ENCODE data around the gene TMEM131.
"Not testable (repeated sequence)": the region's sequence is repeated elsewhere in the genome, so short reads cannot be mapped to it uniquely, and the experiment has no call there.

The TMEM131 gene, protein sequence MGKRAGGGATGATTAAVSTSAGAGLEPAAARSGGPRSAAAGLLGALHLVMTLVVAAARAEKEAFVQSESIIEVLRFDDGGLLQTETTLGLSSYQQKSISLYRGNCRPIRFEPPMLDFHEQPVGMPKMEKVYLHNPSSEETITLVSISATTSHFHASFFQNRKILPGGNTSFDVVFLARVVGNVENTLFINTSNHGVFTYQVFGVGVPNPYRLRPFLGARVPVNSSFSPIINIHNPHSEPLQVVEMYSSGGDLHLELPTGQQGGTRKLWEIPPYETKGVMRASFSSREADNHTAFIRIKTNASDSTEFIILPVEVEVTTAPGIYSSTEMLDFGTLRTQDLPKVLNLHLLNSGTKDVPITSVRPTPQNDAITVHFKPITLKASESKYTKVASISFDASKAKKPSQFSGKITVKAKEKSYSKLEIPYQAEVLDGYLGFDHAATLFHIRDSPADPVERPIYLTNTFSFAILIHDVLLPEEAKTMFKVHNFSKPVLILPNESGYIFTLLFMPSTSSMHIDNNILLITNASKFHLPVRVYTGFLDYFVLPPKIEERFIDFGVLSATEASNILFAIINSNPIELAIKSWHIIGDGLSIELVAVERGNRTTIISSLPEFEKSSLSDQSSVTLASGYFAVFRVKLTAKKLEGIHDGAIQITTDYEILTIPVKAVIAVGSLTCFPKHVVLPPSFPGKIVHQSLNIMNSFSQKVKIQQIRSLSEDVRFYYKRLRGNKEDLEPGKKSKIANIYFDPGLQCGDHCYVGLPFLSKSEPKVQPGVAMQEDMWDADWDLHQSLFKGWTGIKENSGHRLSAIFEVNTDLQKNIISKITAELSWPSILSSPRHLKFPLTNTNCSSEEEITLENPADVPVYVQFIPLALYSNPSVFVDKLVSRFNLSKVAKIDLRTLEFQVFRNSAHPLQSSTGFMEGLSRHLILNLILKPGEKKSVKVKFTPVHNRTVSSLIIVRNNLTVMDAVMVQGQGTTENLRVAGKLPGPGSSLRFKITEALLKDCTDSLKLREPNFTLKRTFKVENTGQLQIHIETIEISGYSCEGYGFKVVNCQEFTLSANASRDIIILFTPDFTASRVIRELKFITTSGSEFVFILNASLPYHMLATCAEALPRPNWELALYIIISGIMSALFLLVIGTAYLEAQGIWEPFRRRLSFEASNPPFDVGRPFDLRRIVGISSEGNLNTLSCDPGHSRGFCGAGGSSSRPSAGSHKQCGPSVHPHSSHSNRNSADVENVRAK (N-terminal part only)

GRCh38 chr2:97995734-97996624 lies at the start of gene TMEM131:
TMEM131 (minus strand) TSS chr2:97995948; CDS start chr2:97995662, 286 bp downstream.
- in situ Hi-C loops (cut with MboI; ENCODE audit: low sequenced_read_pairs), result no loop called here

- in situ Hi-C loops (cut with MboI; ENCODE audit: low sequenced_read_pairs), result not testable (repeated sequence)
Observed at GRCh38 chr2:98044730-98045129, 49.0 kb upstream of the TMEM131 start.

DNA sequence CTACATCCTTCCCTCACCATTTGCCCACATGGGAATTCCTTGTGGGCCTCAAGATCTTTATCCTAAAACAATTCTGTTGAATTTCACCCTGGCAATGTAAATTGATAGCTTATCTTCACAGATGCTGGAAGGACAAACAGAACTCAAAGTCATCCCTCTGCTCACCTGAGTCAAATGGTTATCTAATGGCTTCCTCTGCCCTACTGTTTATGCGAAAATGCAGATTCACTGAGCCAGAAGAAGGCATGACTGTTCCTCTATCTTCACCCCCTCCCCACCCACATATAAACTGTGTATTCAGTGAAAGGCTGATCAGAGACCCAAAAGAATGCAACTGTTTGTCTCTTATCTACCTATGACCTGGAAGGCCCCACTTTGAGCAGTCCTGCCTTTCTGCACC lies 47.4 kb upstream of the TMEM131 start:
- in situ Hi-C loops (cut with MboI; ENCODE audit: low sequenced_read_pairs), result no loop called here

- in situ Hi-C loops (cut with MboI; ENCODE audit: low sequenced_read_pairs), result no loop called here
Observed at GRCh38 chr2:98040331-98040939, 44.7 kb upstream of the TMEM131 start.

DNA sequence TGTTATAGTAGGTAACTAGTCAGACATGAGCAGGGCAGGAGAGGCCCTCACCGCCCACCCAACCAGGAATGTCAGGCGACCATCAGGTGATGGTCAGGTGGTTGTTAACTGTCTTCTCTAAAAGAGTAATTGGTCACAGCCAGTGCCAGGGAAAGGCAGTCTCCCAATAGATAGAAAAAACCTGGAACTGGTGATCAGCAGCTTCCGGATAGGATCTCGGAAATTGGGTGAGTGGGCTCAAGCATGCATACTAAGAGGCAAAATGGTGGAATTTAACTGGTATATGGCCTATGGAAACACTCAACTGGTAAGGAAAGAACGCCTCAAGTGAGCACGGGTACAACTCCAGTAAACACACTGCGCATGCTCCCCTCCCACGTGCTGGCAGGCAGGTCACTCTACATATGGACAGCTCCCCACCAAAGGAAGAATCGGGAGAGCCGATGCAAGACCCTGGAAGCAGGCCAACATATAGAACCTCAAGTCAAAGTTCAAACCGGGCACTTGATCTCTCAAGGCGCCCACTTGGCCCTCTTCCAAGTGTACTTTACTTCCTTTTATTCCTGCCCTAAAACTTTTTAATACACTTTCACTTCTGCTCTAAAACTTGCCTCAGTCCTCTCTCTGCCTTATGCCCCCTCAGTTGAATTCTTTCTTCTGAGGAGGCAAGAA lies 43.5 kb upstream of the TMEM131 start:
- in situ Hi-C loops (cut with MboI; ENCODE audit: low sequenced_read_pairs), result no loop called here

DNA sequence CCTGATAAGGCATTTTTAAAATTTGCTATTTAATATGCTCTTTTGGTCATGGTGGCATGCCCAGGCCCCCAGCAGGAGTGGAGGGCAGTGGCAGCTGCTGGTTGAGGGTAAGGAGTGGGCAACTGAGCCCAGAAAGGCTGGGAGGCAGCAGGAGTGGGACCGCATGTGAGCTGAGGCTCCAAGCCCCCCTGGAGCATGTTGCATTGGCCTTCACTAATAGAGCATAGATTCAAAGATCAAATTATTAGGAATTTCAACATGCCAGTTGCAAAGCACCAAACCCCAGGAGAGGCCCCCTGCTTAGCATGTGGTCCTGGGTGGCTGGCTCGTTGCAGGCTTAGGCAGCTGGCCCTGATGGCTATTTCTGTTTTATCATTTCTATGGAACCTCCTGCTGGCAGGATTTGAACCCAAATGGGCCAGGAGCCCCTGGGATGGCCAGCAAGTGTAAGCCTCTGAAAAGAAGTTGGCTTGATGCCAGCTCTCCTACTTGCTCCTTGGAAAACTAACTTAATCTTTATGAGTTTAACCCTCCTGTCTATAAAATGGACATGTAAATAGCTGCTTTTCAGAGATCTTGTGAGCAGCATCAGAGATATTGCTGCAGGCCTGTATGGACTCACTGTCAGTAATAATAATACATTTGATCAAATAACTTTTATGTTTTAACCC lies 42.1 kb upstream of the TMEM131 start:
- in situ Hi-C loops (cut with MboI; ENCODE audit: low sequenced_read_pairs), result no loop called here

DNA sequence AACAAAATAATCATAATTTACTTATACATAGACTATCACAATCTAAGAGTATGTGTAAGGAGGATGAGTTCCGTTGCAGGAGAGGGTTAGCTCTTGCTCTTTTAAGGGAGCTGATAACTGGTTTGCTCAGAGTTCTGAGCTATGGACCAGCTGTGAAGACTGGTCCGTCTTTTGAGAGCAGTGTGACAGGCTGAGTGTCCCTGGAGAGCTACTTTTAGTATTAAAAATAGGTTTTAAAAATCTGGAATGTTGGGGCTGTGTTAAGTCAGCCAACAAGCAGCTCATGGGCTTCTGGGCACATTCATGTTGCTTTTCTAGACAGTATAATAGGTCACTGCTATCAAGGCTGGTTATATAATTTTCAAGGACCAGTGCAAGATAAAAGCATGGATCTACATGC lies 41.5 kb upstream of the TMEM131 start:
- in situ Hi-C loops (cut with MboI; ENCODE audit: low sequenced_read_pairs), result no loop called here

DNA sequence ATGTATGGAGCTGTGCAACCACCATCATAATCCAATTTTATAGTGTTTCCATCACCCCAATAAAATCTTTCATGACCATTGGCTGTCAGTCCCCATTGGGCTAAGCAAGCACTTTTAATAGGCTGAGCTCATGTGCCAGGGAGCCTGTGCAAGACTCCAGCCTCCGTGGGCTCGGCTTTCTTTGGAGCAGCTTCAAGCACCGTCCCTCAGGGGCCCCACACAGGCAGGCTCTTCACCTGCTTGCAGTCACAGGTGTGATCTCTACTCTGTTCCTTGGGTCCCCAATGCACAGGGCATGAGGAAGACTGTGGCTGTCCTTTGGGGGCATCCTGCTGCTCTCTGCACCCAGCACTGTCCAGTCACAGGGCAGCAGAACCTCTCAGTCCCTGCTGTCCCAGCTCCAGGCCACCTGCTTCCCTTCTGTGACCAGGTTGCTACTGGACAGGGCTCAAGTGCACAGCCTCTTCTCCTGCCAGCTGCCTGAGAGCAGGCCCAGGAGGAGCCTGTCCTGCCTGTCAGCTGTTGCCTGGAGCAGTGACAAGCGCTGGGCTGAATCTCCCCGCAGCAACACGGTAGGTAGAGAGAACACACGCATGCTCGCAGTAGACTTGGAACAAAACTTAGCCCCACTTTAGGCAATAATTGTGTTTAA lies 40.7 kb upstream of the TMEM131 start:
- in situ Hi-C loops (cut with MboI; ENCODE audit: low sequenced_read_pairs), result no loop called here

DNA sequence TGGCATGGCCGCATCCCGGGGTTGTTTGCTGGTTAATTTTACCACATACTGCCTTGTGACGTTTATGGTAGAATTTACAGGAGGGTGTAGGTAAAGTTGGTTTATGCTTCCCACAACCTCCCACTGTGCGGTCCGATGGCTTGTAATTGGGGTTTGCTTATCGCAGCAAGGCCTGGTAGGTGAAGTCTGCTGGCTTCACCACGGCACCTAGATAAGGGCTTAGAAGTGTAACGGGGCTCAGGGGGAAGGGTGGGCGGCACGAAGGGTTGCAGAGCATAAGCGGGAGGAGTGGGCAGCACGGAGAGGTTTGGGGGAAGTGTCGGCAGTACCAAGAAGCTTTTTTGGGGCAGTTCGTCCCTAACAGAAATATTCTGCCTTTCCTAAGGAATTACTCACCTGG lies 39.0 kb upstream of the TMEM131 start:
- in situ Hi-C loops (cut with MboI; ENCODE audit: low sequenced_read_pairs), result no loop called here

GRCh38 chr2:98032086-98032485 lies 36.3 kb upstream of the TMEM131 start:
- in situ Hi-C loops (cut with MboI; ENCODE audit: low sequenced_read_pairs), result no loop called here

DNA sequence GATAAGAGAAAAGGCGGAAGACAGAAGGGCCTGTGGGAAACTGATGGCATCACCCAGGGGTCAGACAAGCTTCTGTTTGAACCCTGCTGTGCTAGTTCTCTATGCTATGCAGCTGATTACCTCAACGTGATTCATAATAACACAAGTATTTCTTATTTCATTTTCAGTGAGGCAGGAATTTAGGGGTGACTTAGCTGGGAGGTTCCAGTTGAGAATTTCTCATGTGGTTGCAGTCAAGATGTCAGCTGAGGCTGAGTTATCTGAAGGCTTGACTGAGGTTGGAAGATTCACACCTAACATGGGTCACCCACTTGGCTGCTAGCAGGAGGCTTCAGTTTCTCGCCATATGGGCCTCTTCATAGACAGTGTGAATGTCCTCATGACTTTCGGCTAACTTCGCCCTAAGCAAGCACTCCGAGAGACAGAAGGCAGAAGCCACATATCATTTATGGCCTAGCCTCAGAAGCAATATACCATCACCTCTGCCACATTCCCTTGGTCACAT lies 34.0 kb upstream of the TMEM131 start:
- in situ Hi-C loops (cut with MboI; ENCODE audit: low sequenced_read_pairs), result no loop called here

DNA sequence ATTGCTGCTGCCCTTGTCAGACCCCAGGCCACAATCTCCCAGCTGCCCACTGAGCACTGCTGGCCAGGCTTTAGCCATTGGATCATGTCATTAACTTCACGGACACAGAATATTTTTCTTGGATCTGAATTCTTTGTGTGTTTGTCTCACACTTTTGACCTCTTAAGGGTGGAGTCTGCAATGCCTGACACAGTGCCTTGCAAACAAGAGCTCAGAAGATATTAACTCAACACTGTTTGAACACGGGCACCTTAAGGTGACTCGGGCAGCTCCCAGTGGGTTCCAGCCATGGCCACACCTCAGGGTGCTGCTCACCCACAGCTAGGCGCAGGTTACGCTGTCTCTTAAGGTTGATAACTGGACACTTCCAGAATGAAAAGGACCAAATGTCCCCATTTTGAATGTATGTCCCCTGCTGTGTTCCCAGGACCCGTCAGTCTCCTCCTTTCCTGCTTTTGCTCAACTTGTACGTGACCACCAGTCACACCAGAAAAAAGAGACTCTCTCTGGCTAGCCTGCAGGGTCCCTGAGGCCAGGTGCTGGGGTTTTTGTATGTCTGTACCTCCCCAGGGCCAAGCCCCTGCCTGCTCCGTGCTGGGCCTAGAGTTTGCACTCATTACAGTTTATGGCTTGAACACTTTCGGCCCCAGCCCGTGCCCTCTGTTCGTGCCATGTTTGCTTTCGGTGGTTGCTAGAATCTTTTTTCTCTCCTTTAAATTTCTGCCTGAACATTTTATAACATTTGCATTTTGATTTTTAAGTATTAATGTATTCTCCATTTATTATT lies 33.4 kb upstream of the TMEM131 start:
- in situ Hi-C loops (cut with MboI; ENCODE audit: low sequenced_read_pairs), result no loop called here

- in situ Hi-C loops (cut with MboI; ENCODE audit: low sequenced_read_pairs), result no loop called here
Observed at GRCh38 chr2:98028101-98028561, 32.4 kb upstream of the TMEM131 start.

DNA sequence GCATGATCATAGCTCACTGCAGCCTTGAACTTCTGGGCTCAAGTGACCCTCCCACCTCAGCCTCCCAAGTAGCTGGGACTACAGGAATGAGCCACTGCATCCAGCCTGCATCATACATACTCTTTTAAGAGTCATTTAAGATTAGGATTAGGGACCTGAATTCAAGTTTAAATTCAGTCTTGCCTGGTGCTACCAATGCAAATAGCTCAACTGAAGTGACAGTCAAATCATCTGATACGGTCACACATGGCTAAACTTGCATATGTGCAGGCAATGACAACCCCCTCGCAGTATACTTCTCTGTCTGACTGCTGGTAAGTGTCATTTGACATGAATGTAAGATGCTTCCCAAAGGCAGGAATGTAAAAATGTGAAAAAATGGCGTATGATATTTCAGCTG lies 31.8 kb upstream of the TMEM131 start:
- in situ Hi-C loops (cut with MboI; ENCODE audit: low sequenced_read_pairs), result no loop called here

GRCh38 chr2:98026927-98027522 lies 31.3 kb upstream of the TMEM131 start:
- in situ Hi-C loops (cut with MboI; ENCODE audit: low sequenced_read_pairs), result no loop called here

GRCh38 chr2:98026292-98026691 lies 30.5 kb upstream of the TMEM131 start:
- in situ Hi-C loops (cut with MboI; ENCODE audit: low sequenced_read_pairs), result no loop called here

Data from hTERT RPE-1 (cell line).